ENCODE data around the gene CNGA1. TPM values are rescaled to one million over a fixed set of nuclear protein-coding genes. Genes with fewer than 3 reads are reported as not detected.

CNGA1 gene
- total and polyA plus RNA-seq, 11 donors = 0.19 to 1.9 (median 0.71) TPM; not detected in 3

GRCh38 chr4:48058617-48059530 lies 42.4 kb upstream of the CNGA1 start:
- DNase-seq (no peak), ATAC-seq (no peak)
- Histone ChIP-seq H3K4me3 (no peak overlapping the region), H3K27me3 (no peaks in the 10 kb centered on the region), H3K4me1 (no peaks in the 10 kb centered on the region), H3K36me3 (no peaks in the 10 kb centered on the region), H3K9me3 (peaks cover 0 to 5% (median 0%) of the 10 kb centered on the region in 12 donors), H3K27ac (no peak overlapping the region)
- intact Hi-C loops (cut with DNase I) = no loop called here
- WGBS, 4 donors = 70 to 73% (median 73%) methylated on average over 5 of the region's 5 CpGs
- TF ChIP-seq, protein P1, sequence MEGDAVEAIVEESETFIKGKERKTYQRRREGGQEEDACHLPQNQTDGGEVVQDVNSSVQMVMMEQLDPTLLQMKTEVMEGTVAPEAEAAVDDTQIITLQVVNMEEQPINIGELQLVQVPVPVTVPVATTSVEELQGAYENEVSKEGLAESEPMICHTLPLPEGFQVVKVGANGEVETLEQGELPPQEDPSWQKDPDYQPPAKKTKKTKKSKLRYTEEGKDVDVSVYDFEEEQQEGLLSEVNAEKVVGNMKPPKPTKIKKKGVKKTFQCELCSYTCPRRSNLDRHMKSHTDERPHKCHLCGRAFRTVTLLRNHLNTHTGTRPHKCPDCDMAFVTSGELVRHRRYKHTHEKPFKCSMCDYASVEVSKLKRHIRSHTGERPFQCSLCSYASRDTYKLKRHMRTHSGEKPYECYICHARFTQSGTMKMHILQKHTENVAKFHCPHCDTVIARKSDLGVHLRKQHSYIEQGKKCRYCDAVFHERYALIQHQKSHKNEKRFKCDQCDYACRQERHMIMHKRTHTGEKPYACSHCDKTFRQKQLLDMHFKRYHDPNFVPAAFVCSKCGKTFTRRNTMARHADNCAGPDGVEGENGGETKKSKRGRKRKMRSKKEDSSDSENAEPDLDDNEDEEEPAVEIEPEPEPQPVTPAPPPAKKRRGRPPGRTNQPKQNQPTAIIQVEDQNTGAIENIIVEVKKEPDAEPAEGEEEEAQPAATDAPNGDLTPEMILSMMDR (IDR thresholded peaks at IDR 0.05) = no peak
- no peak for TF ChIP-seq POLR2A (IDR thresholded peaks at IDR 0.05)

- no peak for DNase-seq
Measured at GRCh38 chr4:48051078-48051477, 34.6 kb upstream of the CNGA1 start.

DNA sequence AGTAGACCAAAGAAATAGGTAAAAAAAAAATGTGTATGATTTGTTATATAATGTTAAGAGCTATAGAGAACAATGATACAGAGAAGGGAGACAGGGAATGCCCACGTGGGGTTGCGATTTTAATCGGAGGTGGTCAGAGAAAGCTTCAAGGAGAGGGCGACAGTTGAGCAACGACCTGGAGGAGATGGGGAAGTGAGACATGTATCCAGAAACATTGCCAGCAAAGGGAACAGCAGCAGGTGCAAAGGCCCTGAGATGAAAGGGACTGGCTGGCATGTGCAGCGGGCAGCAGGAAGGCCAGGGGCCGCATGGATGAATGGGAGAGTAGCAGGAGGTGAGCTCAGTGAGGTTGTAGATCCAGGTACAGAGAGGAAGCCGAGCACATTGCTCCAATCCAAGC lies 33.0 kb upstream of the CNGA1 start:
- Histone ChIP-seq H3K9me3 (no peaks in the 10 kb centered on the region), H3K4me3 (no peak overlapping the region), H3K27ac (no peak overlapping the region), H3K27me3 (peaks cover 0 to 44% (median 0%) of the 10 kb centered on the region in 9 donors), H3K36me3 (no peaks in the 10 kb centered on the region), H3K4me1 (peaks cover 0 to 21% (median 6%) of the 10 kb centered on the region in 12 donors)
- intact Hi-C loops (cut with DNase I) = no loop called here
- ATAC-seq (no peak), DNase-seq (no peak)
- 75 to 90% (median 83%) methylated on average over 8 of the region's 8 CpGs for WGBS, 4 donors
- no peak for TF ChIP-seq POLR2A (IDR thresholded peaks at IDR 0.05)
- TF ChIP-seq, protein P1 (IDR thresholded peaks at IDR 0.05) = no peak

More at GRCh38 chr4:48051078-48051477, 34.6 kb upstream of the CNGA1 start:
- H3K4me1 ChIP-seq = peaks cover 0 to 21% (median 6%) of the 10 kb centered on the region in 12 donors
- 85 to 98% (median 89%) methylated on average over 1 of the region's 1 CpG for WGBS, 4 donors
- H3K4me3 ChIP-seq = no peak overlapping the region
- peaks cover 0 to 28% (median 0%) of the 10 kb centered on the region in 9 donors for H3K27me3 ChIP-seq
- no peaks in the 10 kb centered on the region for H3K36me3 ChIP-seq
- no peak overlapping the region for H3K27ac ChIP-seq
- H3K9me3 ChIP-seq = no peaks in the 10 kb centered on the region
- no peak for ATAC-seq
- TF ChIP-seq, protein P1 (IDR thresholded peaks at IDR 0.05) = no peak
- TF ChIP-seq POLR2A (IDR thresholded peaks at IDR 0.05) = no peak
- intact Hi-C loops (cut with DNase I) = no loop called here

DNA sequence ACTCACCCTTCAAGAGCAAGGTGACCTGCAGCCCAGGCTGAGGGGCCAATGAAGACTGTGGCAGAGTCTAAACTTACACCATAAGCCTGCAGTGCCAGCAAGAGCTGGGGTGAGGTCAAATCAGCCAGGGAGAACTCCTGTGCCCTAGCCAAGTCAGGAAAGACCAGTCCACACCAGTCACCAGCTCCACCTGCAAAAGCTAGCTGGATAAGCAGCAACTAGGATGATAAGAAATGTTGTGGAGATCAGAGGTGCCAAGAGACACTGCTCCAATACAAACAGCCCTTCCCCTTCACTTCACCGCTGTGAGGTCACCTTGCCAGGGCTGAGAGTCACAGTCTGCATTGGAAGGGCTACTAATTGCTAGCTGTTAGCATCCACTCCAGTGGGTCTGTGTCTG lies 31.4 kb upstream of the CNGA1 start:
- H3K36me3 ChIP-seq = no peaks in the 10 kb centered on the region
- H3K4me1 ChIP-seq = peaks cover 0 to 21% (median 6%) of the 10 kb centered on the region in 12 donors
- DNase-seq (peak in 4 of 5 donors; percentile 24 to 74 (median 48)), ATAC-seq (peak; percentile 88 to 95 (median 92))
- no peak for TF ChIP-seq POLR2A (IDR thresholded peaks at IDR 0.05)
- TF ChIP-seq, protein P1 (IDR thresholded peaks at IDR 0.05) = no peak
- peaks cover 0 to 57% (median 0%) of the 10 kb centered on the region in 9 donors for H3K27me3 ChIP-seq
- no peak overlapping the region for H3K4me3 ChIP-seq
- H3K27ac ChIP-seq = peak overlapping the region in 7 of 12 donors; percentile 2 to 66 (median 59)
- no peaks in the 10 kb centered on the region for H3K9me3 ChIP-seq
- 27 to 39% (median 29%) methylated on average over 1 of the region's 1 CpG for WGBS, 4 donors
- intact Hi-C loops (cut with DNase I) = no loop called here

Measured in heart left ventricle (tissue), 16 donors.